NCI-H146 treated with DMSO at 0.1 percent for 48 hours (cell line): ENCODE results near the gene POU2AF1.

Experiments used
- DNase-seq: peaks from one replicate; lab custom pipeline; 2025; ENCODE audit not compliant: unreplicated experiment; lab: John Stamatoyannopoulos, UW

POU2AF1 gene

DNA sequence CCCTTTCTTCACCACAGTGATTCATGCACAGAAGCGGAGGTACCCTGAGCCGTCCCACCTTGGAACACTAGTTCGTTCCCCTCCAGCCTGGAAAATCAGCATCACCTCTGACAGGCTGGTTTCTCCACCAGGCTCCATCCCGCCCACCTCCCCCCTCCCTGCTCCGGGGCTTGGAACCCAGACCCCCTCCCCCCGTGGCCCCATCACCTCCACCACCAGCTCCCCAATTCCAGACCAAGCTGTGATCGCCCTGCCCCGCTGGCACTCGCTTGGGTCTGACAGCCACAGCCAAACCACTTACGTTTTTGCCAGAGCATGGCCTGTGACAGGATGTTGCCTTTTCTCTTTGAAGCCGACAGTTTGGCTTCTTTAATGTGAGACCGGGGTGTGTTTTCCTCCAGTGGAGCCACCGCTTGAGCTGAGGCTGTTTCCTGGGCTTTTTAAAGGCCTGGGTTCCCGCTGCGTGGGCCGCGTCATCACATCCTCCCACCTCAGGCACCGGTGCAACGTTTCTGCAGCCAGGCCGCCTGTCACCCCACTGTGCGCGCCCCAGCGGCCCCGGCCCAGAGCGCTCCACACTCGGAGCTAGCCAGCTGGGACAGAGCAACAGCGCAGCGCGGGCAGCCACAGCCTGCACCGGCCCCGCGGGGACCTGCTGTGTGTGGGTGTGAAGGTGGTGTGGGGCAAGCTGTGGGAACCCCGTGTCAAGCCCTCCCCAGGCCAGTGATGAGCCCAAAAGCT lies at the start of gene POU2AF1:
POU2AF1 (minus strand) TSS at position 415 of the 741 bp plus-strand sequence; CDS start at position 317, 98 bp downstream.
- DNase-seq, result no peak

- DNase-seq, result no peak
Observed at GRCh38 chr11:111428113-111428876, 49.2 kb upstream of the POU2AF1 start.

DNA sequence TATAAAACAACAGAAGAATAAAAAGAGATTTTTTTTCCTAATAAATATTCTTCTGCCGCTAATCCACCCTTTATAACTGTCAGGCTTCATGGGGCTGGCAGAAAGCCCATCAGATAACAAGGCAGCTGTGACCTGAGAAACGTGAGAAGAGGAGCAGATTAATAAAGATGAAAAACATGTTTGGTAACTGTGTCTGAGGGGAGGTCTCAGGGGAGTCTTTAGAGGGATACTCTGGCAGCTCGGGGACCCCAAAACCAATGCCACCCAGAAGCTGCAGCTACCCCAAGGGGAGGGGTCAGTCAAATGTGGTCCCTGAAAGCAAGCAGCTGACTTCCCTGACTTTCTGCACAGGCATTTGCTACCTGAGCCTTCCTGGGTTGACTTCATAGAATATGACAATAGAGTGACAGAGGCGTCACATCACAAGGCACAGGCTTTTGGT lies 48.4 kb upstream of the POU2AF1 start:
- DNase-seq, result peak; percentile 89

- DNase-seq, result peak; percentile 78
Observed at GRCh38 chr11:111426617-111427016, 47.5 kb upstream of the POU2AF1 start.

DNA sequence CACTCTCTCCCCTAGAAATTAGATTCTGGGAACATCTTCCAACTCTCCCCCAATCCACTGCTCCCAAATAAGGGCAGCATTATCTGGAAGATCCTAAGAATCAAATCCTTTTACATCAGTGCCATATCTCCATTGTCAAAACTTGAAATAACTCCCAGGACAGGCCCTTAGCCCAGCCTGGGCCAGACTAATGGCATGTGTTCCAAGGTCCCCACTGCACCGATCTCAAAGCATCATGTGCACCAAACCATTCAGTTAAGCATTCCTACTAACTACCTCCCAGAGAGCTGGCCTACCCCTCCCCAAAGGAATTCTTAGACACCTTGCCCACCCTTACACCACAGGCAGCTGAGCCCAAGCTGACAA lies 44.2 kb upstream of the POU2AF1 start:
- DNase-seq, result no peak

DNA sequence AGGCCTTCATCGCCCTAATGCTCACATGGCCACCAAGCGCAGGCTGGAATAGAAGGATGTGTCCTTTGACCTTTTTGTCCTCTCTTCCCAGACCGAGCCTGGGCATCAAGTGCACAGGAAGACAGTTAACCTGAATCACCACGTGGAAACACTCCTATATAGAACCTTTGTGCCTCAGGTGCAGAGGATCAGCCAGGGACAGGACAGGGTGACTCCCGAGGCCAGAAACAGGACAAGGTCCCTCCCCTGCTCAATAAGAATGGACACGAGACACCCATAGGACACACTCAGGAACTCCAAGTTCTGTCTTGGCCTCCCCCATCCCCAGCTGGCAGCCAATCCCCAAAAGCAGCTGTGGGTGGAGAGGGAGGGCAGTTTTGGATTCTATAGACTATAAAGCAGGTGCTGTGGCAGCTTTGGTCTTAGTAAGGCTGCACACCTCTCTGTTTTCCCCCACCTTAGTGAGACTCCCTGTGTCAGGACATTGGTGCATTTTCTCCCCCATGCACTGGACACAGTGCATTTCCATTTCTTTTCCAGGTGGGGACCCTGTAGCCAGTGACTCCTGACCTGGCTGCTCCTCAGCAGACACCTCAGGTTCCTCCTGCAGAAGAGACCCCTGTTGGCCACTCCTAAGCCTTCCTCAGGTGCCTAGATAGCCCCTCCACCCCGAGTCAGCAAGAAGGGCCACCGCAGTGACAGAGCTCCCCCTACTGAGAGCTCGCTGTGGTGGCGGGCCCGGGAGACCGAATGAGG lies 43.6 kb upstream of the POU2AF1 start:
- DNase-seq, result peak; percentile 56

GRCh38 chr11:111421251-111421650 lies 42.2 kb upstream of the POU2AF1 start:
- no peak for DNase-seq

DNA sequence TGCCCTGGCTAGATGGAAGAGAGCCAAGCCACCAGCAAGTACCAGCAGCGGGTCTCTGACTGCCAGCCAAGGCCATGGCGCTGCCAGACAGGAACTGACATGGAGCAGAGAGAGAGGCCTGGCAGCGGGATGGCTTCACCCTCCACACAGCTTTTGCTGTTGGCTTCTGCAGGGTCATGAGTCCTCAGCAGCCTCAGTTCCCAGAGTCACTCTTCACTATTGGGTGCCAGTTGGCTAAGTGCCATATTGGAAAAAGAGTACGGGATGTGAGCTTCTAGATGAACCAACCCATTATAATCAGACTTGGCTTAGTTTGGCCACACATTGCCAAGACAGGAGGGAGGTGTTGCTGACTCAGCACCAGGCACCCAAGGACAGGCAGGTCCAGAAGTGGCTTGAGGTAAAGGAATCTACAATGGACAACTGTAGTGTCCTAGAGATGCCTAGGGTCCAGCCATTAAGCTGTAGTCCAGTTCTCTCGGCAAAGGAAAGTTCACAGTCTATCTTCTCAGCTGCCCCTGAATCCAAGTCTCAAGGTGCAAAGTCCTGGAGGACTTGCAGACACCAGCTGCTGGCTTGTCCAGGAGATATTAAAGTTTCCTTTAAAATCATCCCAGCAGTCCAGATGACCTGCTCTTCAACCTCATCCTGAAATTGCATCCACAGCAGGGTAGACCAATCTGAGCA lies 40.7 kb upstream of the POU2AF1 start:
- DNase-seq, result no peak

DNA sequence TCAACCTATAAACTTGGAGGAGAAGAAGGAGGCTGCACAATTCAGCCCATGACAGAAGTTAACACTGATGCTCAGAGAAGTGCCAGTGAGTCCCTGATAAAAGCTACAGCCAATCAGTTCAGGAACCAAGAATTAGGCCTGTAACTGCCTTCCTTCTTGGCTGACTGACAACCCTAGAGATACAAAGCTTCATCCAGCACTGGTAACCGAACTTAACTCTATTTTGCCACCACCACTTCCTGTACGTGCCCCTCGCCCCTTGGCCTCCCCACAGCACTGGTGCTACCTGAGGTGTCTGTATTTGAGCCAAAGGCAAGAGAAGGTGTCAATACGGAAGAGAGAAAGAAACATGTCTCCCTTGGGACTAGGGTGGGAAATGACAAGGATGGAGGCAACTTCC lies 40.1 kb upstream of the POU2AF1 start:
- no peak for DNase-seq

DNA sequence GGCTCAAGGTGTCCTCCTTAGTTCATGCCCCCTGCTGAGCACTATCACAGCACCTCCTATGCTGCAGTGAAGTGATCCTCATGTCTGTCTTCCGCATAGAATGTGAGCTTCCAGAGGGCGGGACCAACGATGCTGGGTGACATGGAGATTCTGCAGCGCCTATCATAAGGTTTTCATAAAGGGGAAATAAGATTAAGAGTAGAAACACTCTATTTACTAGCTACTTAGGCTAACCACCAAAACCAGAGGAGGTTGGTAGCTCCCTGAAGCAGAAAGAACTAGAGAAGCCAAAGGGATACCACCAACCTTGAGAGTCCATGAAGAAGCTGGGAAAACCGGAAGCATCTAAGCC lies 39.3 kb upstream of the POU2AF1 start:
- DNase-seq, result no peak

DNA sequence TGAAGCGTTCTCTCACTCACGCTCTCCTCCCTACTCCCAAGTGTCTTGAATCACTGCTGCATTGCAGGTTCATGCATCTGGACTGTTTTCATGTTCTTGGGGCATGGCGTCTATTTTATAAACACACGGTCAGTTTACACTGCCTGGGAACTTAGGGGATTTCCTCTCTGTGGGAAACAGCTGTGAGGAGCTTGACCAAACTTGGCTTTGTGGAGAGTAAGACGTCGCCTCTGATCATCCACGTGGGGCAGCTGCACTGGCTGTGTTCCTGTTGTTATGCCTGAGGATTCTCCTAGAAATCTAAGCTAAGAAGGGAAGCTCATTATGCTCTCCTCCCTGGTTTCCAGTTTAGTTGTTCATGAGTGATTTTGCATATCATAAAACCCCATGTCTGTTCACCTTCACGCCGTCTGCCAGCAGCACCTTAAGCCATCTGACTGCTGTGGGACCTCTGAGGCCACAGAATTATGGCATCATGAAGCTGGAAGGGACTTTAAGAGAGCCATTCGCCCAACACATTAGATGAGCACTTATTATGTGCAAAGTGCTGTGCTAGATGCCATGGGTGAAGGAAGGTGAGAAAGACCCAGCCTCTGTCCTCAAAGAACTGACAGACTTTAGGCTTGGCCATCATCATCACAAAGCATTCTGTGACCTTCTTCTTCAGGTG lies 38.8 kb upstream of the POU2AF1 start:
- no peak for DNase-seq

DNA sequence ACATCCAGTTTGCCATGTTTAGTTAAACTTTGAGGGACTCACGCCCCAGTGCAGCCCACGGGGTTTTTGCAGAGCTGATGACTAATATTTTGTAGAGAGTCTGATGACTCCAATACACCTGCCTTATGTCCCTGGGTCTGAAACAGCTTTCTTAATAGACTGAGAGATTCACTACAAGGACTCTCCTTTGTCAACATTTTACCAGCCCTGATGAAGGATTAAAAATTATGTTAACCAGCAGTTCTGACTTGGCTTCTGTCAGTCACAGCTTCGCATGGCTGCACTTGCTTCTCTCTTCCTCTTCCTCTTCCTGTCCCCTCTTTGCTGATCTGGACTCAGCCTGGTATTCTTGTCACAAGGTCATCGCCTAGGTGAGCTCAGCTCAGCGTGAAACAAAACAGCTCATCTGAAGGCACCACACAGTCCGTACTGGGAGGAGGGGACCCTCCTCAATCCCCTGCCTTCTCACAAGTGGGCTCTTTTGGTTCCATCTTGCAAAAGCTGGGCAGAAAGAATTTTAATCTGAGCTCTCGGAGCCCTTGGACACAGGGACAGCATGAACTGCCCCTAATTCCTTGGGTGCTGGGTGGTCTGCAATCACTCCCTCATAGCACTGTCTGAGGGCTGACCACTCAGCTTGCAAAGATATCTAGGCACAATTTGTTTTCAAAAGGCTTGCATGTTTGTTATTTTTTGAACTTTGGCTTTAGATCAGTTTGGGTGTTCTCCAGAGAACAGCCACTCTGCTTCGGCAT lies 38.1 kb upstream of the POU2AF1 start:
- DNase-seq, result no peak

DNA sequence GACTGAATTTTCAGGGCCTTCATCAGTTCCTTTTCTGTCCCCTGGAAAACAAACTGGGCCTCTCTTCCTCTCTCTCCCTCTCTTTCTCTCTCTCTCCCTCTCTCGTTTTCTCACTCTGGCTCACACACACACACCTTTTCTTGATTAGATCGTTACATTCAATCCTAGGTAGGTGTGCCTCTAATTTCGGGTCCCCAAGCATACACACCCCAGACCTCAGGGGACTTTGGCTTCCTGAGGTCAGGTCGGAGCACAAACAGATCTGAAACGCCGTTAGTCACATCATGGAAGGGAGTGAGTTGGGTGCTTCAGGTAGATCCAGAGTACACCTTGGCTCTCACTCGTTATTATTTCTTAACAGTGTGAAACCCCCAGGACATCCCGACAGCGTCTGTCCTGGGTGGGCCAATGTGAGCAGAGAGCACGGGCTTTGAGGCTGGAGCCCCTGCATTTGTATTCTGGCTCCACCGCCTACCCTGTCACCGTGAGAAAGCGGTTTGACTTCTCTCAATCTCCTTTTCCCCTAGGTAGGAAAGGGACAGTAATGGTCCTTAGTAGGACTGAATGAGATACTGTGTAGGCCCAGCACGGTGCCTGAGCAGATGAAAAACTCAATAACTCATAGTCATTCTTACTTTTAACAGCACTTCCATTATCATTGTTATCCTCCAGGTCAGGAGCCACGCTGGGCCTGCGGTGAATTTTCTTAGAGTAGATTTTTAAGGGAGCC lies 37.3 kb upstream of the POU2AF1 start:
- DNase-seq, result no peak

DNA sequence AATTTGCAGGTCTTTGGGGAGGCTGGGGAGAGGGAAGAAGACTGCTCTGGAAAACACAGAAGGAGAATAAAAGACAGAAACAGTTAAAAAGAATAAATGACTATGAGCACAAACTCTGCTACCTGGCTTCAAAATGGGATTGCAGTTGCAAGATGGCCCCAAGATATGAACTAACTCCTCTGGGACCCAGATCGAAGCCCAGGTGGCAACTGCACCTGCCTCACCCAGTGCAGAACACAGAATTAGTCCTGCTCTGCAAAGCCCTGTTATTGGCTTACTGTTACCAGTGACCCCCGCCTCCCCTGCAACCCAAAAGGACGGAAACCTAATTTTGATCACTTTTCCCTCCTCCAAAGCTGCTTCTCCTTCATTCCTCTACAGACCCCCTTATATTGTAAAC lies 35.9 kb upstream of the POU2AF1 start:
- no peak for DNase-seq

GRCh38 chr11:111414267-111414931 lies 35.3 kb upstream of the POU2AF1 start:
- no peak for DNase-seq

DNA sequence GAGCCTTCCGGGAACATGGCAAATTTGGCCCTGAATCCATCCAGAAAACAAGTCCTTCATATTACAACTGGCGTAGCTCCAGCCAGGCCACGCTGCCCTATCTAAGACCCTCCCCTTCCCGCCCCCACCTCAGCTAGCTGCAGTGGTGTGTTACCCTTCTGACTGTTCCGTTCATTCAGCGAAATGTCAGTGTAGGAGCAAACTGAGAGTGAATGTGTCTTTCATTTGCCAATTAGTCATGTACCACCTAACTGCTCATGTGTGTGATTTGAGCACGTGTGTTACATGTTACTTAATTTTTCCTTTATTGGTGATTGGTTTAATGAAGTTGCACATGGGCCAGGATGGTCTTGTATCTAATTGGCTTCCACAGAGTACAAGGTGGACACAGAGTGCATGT lies 34.8 kb upstream of the POU2AF1 start:
- no peak for DNase-seq

DNA sequence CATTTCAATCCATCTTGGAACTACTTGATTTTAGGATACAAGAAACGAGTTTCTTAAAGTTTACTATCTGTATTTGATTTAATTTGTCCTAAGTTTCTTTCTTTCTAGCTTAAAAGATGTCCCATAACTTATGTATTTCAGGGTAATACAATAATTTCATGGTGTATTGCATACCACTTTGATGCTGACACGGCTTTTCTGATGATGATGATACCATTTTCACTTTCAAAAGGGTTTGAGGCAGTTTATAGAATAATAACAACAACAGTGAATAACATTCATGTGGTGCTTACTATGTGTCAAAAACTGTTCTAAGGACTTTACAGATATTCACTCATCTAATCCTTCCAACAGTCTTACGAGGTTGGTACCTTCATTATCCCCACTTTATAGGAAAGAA lies 33.2 kb upstream of the POU2AF1 start:
- no peak for DNase-seq

GRCh38 chr11:111411456-111411855 lies 32.4 kb upstream of the POU2AF1 start:
- no peak for DNase-seq

GRCh38 chr11:111410951-111411350 lies 31.9 kb upstream of the POU2AF1 start:
- DNase-seq, result no peak
